GF-D8 (cell line): ENCODE results near the gene WDR3.

Experiments used
- DNase-seq: peaks from one replicate; lab custom pipeline; 2025; lab: John Stamatoyannopoulos, UW

WDR3 gene

GRCh38 chr1:117952386-117952785 is 22.8 kb downstream of the WDR3 start:
- DNase-seq, result no peak

- no peak for DNase-seq
These were observed 29.8 kb downstream of the WDR3 start for GRCh38 chr1:117959364-117959763.

GRCh38 chr1:117964290-117965038 is 34.9 kb downstream of the WDR3 start:
- DNase-seq, result no peak

GRCh38 chr1:117967477-117967876 is 37.9 kb downstream of the WDR3 start:
- peak; percentile 22 for DNase-seq

- DNase-seq, result peak; percentile 5
These were observed 38.3 kb downstream of the WDR3 start for GRCh38 chr1:117967881-117968280.

- no peak for DNase-seq
These were observed 40.7 kb downstream of the WDR3 start for GRCh38 chr1:117970252-117970651.

- no peak for DNase-seq
These were observed 42.2 kb downstream of the WDR3 start for GRCh38 chr1:117971777-117972176.

- no peak for DNase-seq
These were observed 46.8 kb downstream of the WDR3 start for GRCh38 chr1:117976381-117976780.

- DNase-seq, result no peak
These were observed 52.1 kb downstream of the WDR3 start for GRCh38 chr1:117981455-117982192.

- DNase-seq, result no peak
These were observed 55.7 kb downstream of the WDR3 start for GRCh38 chr1:117985239-117985638.

GRCh38 chr1:117985973-117986372 is 56.4 kb downstream of the WDR3 start:
- no peak for DNase-seq

- no peak for DNase-seq
These were observed 74.8 kb downstream of the WDR3 start for GRCh38 chr1:118004312-118004711.

- DNase-seq, result no peak
These were observed 77.9 kb downstream of the WDR3 start for GRCh38 chr1:118007391-118007790.

- DNase-seq, result no peak
These were observed 78.5 kb downstream of the WDR3 start for GRCh38 chr1:118008011-118008410.

GRCh38 chr1:118012515-118013124 is 83.1 kb downstream of the WDR3 start:
- no peak for DNase-seq

- DNase-seq, result no peak
These were observed 83.8 kb downstream of the WDR3 start for GRCh38 chr1:118013336-118013735.

- no peak for DNase-seq
These were observed 84.4 kb downstream of the WDR3 start for GRCh38 chr1:118013938-118014337.
